HepG2 (cell line): Measurements from ENCODE around the gene ESF1. TPM values are rescaled to one million over a fixed set of nuclear protein-coding genes. Genes with fewer than 3 reads are reported as not detected.

Experiments
- ATAC-seq: fragments of 200-7000 bp; cut with Tn5 transposase; 3 replicates; pipeline ENCODE4 v1.9.1; 2020; ENCODE audit warnings: mild to moderate bottlenecking, moderate library complexity
- BruUV-seq: library from RNA; stranded (reverse); fragments of 400-500 nt; replicated peaks from 2 replicates; lab custom pipeline; 2021; lab: Mats Ljungman, UMichigan
- CTCF ChIA-PET: fragments of 300-600 bp; formaldehyde crosslinking; extraction: SDS; loops from one replicate; lab custom pipeline; 2021; ENCODE audit warnings: low total read pairs, inconsistent platforms, low intra/inter-chr PET ratio; lab: Yijun Ruan, JAX
- POLR2A ChIA-PET: fragments of 350-600 bp; sonication (Branson Sonifier 250); formaldehyde crosslinking; loops from one replicate; lab custom pipeline; 2020; ENCODE audit warnings: antibody characterized with exemption, inconsistent platforms; lab: Yijun Ruan, JAX
- DNase-seq: peaks from one replicate; pipeline ENCODE4 v3.0.0-alpha.2; 2015; ENCODE audit warnings: low spot score
- FAIRE-seq: peaks from 3 replicates; lab custom pipeline; 2011; peaks lifted over from hg19 to GRCh38; lab: Jason Lieb, UNC
- H2AFZ ChIP-seq: one replicate; pipeline ENCODE4 v1.6.1; 2011; ENCODE audit warnings: low read length, inconsistent platforms
- H3K27ac ChIP-seq: fragments of 300-600 bp; 3 replicates; pipeline ENCODE4 v1.8.0; 2011; ENCODE audit warnings: mixed run types, mild to moderate bottlenecking, mixed read lengths, low read length, inconsistent platforms; ENCODE audit not compliant: insufficient read depth; ENCODE audit errors: extremely low read length
- H3K27me3 ChIP-seq, 2 experiments: fragments of 200-600 bp in 1 of 2; 2 replicates in 1 of 2; 3 replicates in 1 of 2; pipeline versions ENCODE4 v1.6.0 to v1.8.0; 2011; ENCODE audit warnings: low read length in 2 of 2, mild to moderate bottlenecking in 2 of 2, moderate library complexity in 2 of 2, inconsistent platforms in 1 of 2; ENCODE audit not compliant: insufficient read depth in 2 of 2, control insufficient read depth in 1 of 2
- H3K36me3 ChIP-seq, 2 experiments: fragments of 200-600 bp in 1 of 2; replicated peaks in 1 of 2; 2 replicates in 1 of 2; 3 replicates in 1 of 2; pipeline versions ENCODE4 v1.5.1 to v1.8.0; 2011; ENCODE audit warnings: low read length in 2 of 2, inconsistent platforms in 1 of 2; ENCODE audit not compliant: insufficient read depth in 2 of 2, control insufficient read depth in 1 of 2
- H3K4me1 ChIP-seq: 2 replicates; pipeline ENCODE4 v1.5.1; 2012; ENCODE audit warnings: low read length, inconsistent platforms; ENCODE audit not compliant: insufficient read depth
- H3K4me2 ChIP-seq: 2 replicates; pipeline ENCODE4 v1.6.0; 2011; ENCODE audit warnings: low read depth, low read length, inconsistent platforms
- H3K4me3 ChIP-seq, 3 experiments: fragments of 200-600 bp in 1 of 3; sonication (generic), shearing (Covaris generic) in 1 of 3; replicated peaks in 1 of 3; 2 replicates each; pipeline ENCODE4 v1.5.1; 2011 to 2016; ENCODE audit warnings: low read length in 3 of 3, inconsistent platforms in 2 of 3, low read depth in 2 of 3, mild to moderate bottlenecking in 2 of 3, control low read depth in 1 of 3, mixed read lengths in 1 of 3; ENCODE audit not compliant: insufficient read depth in 1 of 3
- H3K79me2 ChIP-seq: one replicate; pipeline ENCODE4 v1.6.1; 2011; ENCODE audit warnings: low read length, inconsistent platforms; ENCODE audit not compliant: insufficient read depth
- H3K9ac ChIP-seq: 2 replicates; pipeline ENCODE4 v1.6.0; 2011; ENCODE audit warnings: mild to moderate bottlenecking, low read depth, low read length, inconsistent platforms; ENCODE audit not compliant: insufficient read depth
- H3K9me3 ChIP-seq: 2 replicates; pipeline ENCODE4 v1.5.1; 2012; ENCODE audit warnings: mild to moderate bottlenecking, low read length
- H4K20me1 ChIP-seq: 2 replicates; pipeline ENCODE4 v1.6.0; 2011; ENCODE audit warnings: inconsistent platforms, mild to moderate bottlenecking, low read length, moderate library complexity; ENCODE audit not compliant: insufficient read depth
- HDAC2 ChIP-seq: sonication (generic); formaldehyde crosslinking; IDR thresholded peaks from 2 replicates; pipeline ENCODE4 v1.4.0; 2020; ENCODE audit warnings: missing genetic modification reagents
- HNF4A ChIP-seq: sonication (generic); formaldehyde crosslinking; IDR thresholded peaks from 2 replicates; pipeline ENCODE4 v1.4.0; 2020; ENCODE audit warnings: missing genetic modification reagents
- SIN3B ChIP-seq: fragments of 150-350 bp; IDR thresholded peaks from 2 replicates; pipeline ENCODE4 v1.6.1; 2014; ENCODE audit warnings: low read length
- ZBTB3 ChIP-seq: sonication (generic); formaldehyde crosslinking; IDR thresholded peaks from 2 replicates; pipeline ENCODE4 v1.4.0; 2020; ENCODE audit warnings: low read depth, mild to moderate bottlenecking, moderate library complexity, missing genetic modification reagents, borderline replicate concordance
- ZFAT ChIP-seq: sonication (generic); formaldehyde crosslinking; conservative IDR thresholded peaks from 2 replicates; pipeline ENCODE4 v1.8.1; 2023; ENCODE audit warnings: missing genetic modification reagents, inconsistent platforms
- ZNF558 ChIP-seq: sonication (generic); formaldehyde crosslinking; IDR thresholded peaks from 2 replicates; pipeline ENCODE4 v1.9.0; 2022; ENCODE audit warnings: mild to moderate bottlenecking, missing genetic modification reagents, borderline replicate concordance
- ZNF607 ChIP-seq: sonication (generic); formaldehyde crosslinking; IDR thresholded peaks from 2 replicates; pipeline ENCODE4 v1.5.1; 2020; ENCODE audit warnings: missing genetic modification reagents, mild to moderate bottlenecking, borderline replicate concordance
- ZNF614 ChIP-seq: IDR thresholded peaks from 2 replicates; pipeline ENCODE4 v1.6.1; 2018; ENCODE audit warnings: missing biosample characterization, missing genetic modification reagents, inconsistent platforms, borderline replicate concordance
- WGBS: methylation state at CpG from one replicate; pipeline ENCODE4 v1.1.6; 2017; ENCODE audit warnings: low lambda C conversion rate; 5-methylcytosine and 5-hydroxymethylcytosine counted together
- in situ Hi-C: cut with HindIII; loops from 2 replicates; pipeline ENCODE4 v1.10.0; 2017; ENCODE audit warnings: low pct_unique_long_range_greater_than_20kb; ENCODE audit not compliant: extremely low pct_ligation_motif_present
- intact Hi-C: fragments of 100-400 bp; cut with micrococcal nuclease; formaldehyde crosslinking; loops from one replicate; pipeline ENCODE4 v1.10.0; 2022; ENCODE audit not compliant: unreplicated experiment
- polyA plus RNA-seq, 8 experiments: library from polyadenylated mRNA; depleted of rRNA in 3 of 8; stranded (reverse) in 7 of 8; unstranded in 1 of 8; fragments of >200 nt; fragmentation: Illumina TruSeq in 4 of 8; extraction: Trizol in 4 of 8; gene quantifications; 2 replicates each; pipeline versions ENCODE4 v1.2.1 to v1.2.3, GENCODE V29; 2011 to 2016; ENCODE audit warnings: low read depth in 4 of 8, missing spikeins in 1 of 8, mixed read lengths in 1 of 8; ENCODE audit not compliant: insufficient read depth in 1 of 8
- total RNA-seq, 5 experiments: library from RNA; depleted of rRNA; stranded (reverse); fragments of >200 nt; fragmentation: Illumina TruSeq; extraction: Trizol; gene quantifications; 2 replicates each; pipeline ENCODE4 v1.2.3, GENCODE V29; 2016; ENCODE audit warnings: low read depth in 1 of 5
- TF ChIP-seq, protein P1 (sequence below): sonication (generic); formaldehyde crosslinking; IDR thresholded peaks from 2 replicates; pipeline ENCODE4 v1.4.0; 2020; ENCODE audit warnings: missing genetic modification reagents
- TF ChIP-seq, protein P2 (sequence below): IDR thresholded peaks from 2 replicates; pipeline ENCODE4 v1.6.1; 2016; ENCODE audit warnings: missing biosample characterization, missing genetic modification reagents, low read depth
- TF ChIP-seq, protein P3 (sequence below): sonication (generic); formaldehyde crosslinking; IDR thresholded peaks from 2 replicates; pipeline ENCODE4 v1.5.1; 2020; ENCODE audit warnings: mild to moderate bottlenecking, missing genetic modification reagents, moderate library complexity
- TF ChIP-seq, protein P4 (sequence below): sonication (generic); formaldehyde crosslinking; IDR thresholded peaks from 2 replicates; pipeline ENCODE4 v1.4.0; 2020; ENCODE audit warnings: missing genetic modification reagents, borderline replicate concordance
- TF ChIP-seq, protein P5 (sequence below): sonication (generic); formaldehyde crosslinking; IDR thresholded peaks from 2 replicates; pipeline ENCODE4 v1.8.0; 2022; ENCODE audit warnings: missing genetic modification reagents, mild to moderate bottlenecking, inconsistent platforms, borderline replicate concordance

Gene ESF1
- total and polyA plus RNA-seq, 2 of the 13 experiments (the other 11 are each of a cell fraction or from before 2014, with no cell fraction given), result 7.3 to 66.9 TPM

DNA sequence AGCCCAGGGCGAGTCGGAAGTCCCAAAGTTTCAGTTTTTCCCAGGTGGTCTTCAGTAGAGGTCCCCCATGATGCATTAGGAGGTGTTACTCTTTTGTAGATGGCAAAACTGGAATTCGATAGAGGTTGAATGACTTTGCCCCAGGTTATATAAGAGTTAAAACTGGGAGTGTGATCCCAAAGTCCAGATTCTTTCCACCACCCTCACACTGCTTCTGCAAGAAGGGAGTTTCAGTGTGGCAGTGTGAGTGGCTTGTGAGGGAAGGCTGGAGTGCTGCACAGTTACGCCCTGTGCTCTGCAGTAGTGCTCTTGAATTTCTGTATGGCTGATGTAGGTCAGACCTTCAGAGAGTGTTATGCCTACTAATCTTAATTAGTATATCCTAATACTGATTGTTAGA lies 30.0 kb upstream of the ESF1 start (continued):
- TF ChIP-seq, protein P1, sequence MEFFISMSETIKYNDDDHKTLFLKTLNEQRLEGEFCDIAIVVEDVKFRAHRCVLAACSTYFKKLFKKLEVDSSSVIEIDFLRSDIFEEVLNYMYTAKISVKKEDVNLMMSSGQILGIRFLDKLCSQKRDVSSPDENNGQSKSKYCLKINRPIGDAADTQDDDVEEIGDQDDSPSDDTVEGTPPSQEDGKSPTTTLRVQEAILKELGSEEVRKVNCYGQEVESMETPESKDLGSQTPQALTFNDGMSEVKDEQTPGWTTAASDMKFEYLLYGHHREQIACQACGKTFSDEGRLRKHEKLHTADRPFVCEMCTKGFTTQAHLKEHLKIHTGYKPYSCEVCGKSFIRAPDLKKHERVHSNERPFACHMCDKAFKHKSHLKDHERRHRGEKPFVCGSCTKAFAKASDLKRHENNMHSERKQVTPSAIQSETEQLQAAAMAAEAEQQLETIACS (CRISPR knock-in tag), result no peak
- TF ChIP-seq HNF4A (CRISPR knock-in tag) (peak; percentile 66), ZFAT (CRISPR knock-in tag) (no peak), HDAC2 (CRISPR knock-in tag) (0 out of 2 replicates have a peak, but pooled peaks have one; percentile 20), SIN3B (no peak), ZNF614 (no peak), ZNF607 (CRISPR knock-in tag) (0 out of 2 replicates have a peak, but pooled peaks have one; percentile 34)

DNA sequence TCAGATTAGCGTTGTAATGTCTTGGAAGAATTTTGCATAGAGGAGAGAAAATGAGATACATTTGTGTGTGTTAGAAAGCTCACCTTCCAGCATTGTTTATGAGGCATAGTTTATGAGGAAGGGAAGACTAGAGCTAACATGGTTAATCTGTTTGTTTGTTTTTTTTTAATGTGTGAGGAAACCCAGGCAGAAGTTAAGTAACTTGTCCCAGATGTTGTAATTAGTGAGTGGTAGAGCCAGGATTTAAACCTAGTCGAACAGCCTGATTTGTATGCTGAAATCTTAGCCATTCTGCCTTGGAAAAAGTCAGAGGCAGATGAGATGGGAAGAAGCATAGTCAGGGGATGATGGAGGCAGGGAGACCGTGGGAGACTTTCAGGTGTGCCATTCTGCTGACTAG lies 29.2 kb upstream of the ESF1 start:
- H3K36me3 ChIP-seq, result peaks cover 45 to 94% of the 10 kb centered on the region in 2 experiments
- in situ Hi-C loops, result no loop called here
- H3K27ac ChIP-seq, result no peak overlapping the region
- ChIA-PET POLR2A (no interaction called here), CTCF (no interaction called here)
- BruUV-seq, result no TSS peak
- ATAC-seq (no peak), DNase-seq (no peak), FAIRE-seq (no peak)
- H3K4me2 ChIP-seq, result no peak overlapping the region
- H2AFZ ChIP-seq, result no peak overlapping the region
- H3K79me2 ChIP-seq, result no peaks in the 10 kb centered on the region
- no peak overlapping the region for H3K9ac ChIP-seq
- WGBS, result 84% methylated on average over 3 of the region's 3 CpGs
- H3K27me3 ChIP-seq, result no peaks in the 10 kb centered on the region
- no peak overlapping the region for H3K4me3 ChIP-seq
- no peaks in the 10 kb centered on the region for H4K20me1 ChIP-seq
- H3K4me1 ChIP-seq, result peaks cover 15% of the 10 kb centered on the region
- intact Hi-C loops, result no loop called here
- H3K9me3 ChIP-seq, result no peaks in the 10 kb centered on the region
- no peak for TF ChIP-seq ZNF558
- no peak for TF ChIP-seq ZBTB3
- TF ChIP-seq, protein P2, sequence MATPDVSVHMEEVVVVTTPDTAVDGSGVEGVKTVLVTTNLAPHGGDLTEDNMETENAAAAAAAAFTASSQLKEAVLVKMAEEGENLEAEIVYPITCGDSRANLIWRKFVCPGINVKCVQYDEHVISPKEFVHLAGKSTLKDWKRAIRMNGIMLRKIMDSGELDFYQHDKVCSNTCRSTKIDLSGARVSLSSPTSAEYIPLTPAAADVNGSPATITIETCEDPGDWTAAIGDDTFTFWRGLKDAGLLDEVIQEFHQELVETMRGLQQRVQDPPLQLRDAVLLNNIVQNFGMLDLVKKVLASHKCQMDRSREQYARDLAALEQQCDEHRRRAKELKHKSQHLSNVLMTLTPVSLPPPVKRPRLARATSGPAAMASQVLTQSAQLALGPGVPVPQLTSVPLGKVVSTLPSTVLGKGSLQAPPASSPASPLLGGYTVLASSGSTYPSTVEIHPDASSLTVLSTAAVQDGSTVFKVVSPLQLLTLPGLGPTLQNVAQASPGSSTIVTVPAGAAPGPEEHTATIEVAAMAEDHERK, result no peak
- TF ChIP-seq, protein P3, sequence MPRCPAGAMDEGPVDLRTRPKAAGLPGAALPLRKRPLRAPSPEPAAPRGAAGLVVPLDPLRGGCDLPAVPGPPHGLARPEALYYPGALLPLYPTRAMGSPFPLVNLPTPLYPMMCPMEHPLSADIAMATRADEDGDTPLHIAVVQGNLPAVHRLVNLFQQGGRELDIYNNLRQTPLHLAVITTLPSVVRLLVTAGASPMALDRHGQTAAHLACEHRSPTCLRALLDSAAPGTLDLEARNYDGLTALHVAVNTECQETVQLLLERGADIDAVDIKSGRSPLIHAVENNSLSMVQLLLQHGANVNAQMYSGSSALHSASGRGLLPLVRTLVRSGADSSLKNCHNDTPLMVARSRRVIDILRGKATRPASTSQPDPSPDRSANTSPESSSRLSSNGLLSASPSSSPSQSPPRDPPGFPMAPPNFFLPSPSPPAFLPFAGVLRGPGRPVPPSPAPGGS, result no peak
- TF ChIP-seq, protein P4, sequence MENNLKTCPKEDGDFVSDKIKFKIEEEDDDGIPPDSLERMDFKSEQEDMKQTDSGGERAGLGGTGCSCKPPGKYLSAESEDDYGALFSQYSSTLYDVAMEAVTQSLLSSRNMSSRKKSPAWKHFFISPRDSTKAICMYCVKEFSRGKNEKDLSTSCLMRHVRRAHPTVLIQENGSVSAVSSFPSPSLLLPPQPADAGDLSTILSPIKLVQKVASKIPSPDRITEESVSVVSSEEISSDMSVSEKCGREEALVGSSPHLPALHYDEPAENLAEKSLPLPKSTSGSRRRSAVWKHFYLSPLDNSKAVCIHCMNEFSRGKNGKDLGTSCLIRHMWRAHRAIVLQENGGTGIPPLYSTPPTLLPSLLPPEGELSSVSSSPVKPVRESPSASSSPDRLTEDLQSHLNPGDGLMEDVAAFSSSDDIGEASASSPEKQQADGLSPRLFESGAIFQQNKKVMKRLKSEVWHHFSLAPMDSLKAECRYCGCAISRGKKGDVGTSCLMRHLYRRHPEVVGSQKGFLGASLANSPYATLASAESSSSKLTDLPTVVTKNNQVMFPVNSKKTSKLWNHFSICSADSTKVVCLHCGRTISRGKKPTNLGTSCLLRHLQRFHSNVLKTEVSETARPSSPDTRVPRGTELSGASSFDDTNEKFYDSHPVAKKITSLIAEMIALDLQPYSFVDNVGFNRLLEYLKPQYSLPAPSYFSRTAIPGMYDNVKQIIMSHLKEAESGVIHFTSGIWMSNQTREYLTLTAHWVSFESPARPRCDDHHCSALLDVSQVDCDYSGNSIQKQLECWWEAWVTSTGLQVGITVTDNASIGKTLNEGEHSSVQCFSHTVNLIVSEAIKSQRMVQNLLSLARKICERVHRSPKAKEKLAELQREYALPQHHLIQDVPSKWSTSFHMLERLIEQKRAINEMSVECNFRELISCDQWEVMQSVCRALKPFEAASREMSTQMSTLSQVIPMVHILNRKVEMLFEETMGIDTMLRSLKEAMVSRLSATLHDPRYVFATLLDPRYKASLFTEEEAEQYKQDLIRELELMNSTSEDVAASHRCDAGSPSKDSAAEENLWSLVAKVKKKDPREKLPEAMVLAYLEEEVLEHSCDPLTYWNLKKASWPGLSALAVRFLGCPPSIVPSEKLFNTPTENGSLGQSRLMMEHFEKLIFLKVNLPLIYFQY, result no peak
- TF ChIP-seq, protein P5, sequence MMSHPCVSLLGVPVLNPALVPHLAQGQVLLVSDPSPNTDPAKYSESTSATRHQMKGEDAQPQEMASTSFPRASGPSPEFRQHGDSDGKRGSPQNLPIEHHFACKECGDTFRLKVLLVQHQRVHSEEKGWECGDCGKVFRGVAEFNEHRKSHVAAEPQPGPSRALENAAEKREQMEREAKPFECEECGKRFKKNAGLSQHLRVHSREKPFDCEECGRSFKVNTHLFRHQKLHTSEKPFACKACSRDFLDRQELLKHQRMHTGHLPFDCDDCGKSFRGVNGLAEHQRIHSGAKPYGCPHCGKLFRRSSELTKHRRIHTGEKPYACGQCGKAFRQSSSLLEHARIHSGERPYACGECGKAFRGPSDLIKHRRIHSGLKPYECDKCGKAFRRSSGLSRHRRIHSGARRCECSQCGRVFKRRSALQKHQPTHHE (CRISPR knock-in tag), result no peak
